ENCODE measurements around the gene KANK4.

- TF ChIP-seq, protein P1, sequence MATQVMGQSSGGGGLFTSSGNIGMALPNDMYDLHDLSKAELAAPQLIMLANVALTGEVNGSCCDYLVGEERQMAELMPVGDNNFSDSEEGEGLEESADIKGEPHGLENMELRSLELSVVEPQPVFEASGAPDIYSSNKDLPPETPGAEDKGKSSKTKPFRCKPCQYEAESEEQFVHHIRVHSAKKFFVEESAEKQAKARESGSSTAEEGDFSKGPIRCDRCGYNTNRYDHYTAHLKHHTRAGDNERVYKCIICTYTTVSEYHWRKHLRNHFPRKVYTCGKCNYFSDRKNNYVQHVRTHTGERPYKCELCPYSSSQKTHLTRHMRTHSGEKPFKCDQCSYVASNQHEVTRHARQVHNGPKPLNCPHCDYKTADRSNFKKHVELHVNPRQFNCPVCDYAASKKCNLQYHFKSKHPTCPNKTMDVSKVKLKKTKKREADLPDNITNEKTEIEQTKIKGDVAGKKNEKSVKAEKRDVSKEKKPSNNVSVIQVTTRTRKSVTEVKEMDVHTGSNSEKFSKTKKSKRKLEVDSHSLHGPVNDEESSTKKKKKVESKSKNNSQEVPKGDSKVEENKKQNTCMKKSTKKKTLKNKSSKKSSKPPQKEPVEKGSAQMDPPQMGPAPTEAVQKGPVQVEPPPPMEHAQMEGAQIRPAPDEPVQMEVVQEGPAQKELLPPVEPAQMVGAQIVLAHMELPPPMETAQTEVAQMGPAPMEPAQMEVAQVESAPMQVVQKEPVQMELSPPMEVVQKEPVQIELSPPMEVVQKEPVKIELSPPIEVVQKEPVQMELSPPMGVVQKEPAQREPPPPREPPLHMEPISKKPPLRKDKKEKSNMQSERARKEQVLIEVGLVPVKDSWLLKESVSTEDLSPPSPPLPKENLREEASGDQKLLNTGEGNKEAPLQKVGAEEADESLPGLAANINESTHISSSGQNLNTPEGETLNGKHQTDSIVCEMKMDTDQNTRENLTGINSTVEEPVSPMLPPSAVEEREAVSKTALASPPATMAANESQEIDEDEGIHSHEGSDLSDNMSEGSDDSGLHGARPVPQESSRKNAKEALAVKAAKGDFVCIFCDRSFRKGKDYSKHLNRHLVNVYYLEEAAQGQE (IDR thresholded peaks at IDR 0.05; ENCODE audit: low read depth): no peak
- TF ChIP-seq EP300 (IDR thresholded peaks at IDR 0.05; ENCODE audit: borderline replicate concordance): no peak
- no peak for TF ChIP-seq TCF12 (IDR thresholded peaks at IDR 0.05; ENCODE audit: low read depth)
- no peak for TF ChIP-seq MAX (IDR thresholded peaks at IDR 0.05)
- TF ChIP-seq CREB1 (IDR thresholded peaks at IDR 0.05; ENCODE audit: low read depth): no peak
- TF ChIP-seq YY1 (IDR thresholded peaks at IDR 0.05; ENCODE audit: low read depth): no peak
- TF ChIP-seq, protein P2, sequence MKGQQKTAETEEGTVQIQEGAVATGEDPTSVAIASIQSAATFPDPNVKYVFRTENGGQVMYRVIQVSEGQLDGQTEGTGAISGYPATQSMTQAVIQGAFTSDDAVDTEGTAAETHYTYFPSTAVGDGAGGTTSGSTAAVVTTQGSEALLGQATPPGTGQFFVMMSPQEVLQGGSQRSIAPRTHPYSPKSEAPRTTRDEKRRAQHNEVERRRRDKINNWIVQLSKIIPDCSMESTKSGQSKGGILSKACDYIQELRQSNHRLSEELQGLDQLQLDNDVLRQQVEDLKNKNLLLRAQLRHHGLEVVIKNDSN (IDR thresholded peaks at IDR 0.05): no peak
- TF ChIP-seq CEBPB (IDR thresholded peaks at IDR 0.05): no peak
- TF ChIP-seq FOXM1 (IDR thresholded peaks at IDR 0.05; ENCODE audit: borderline replicate concordance, low read depth): no peak
- no peak for TF ChIP-seq RAD21 (IDR thresholded peaks at IDR 0.05; ENCODE audit: low read depth)
Measured at GRCh38 chr1:62335656-62336055, 16.4 kb upstream of the KANK4 start.
